HT-29 (cell line): ENCODE data around the gene SNX21. TPM values are rescaled to one million over a fixed set of nuclear protein-coding genes. Genes with fewer than 3 reads are reported as not detected.
"Not testable (repeated sequence)": the region's sequence is repeated elsewhere in the genome, so short reads cannot be mapped to it uniquely, and the experiment has no call there.

Source experiments
- DNase-seq: peaks from one replicate; pipeline ENCODE4 v3.0.0-alpha.2; 2015; ENCODE audit warnings: low spot score
- total RNA-seq: library from RNA; depleted of rRNA; stranded (reverse); fragments of >200 nt; shearing (Covaris generic); gene quantifications from 2 replicates; pipeline ENCODE4 v1.2.3, GENCODE V29; 2014

Gene SNX21
- total RNA-seq, 1 experiment from 2014 or later: 30.8 TPM

DNA sequence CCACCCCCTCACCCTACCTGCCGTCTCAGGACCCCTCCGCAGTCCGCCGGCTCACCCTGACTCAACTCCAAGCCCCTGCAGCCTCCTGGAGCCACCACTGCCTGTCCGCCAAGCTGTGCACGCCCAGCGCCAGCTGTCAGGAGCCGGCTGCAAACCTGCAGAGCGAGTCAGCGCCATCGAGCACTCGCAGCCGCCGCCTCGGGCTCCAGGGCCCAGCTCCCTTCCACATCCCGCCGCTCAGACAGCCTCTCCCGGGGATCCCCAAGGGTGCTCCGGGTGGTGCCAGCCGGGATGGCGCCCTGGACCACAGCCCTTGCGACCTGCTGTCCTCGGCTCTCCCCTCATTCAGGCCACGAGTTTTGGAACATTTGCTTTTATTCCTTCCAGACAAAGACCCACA lies 10.7 kb upstream of the SNX21 start:
- peak; percentile 56 for DNase-seq

DNA sequence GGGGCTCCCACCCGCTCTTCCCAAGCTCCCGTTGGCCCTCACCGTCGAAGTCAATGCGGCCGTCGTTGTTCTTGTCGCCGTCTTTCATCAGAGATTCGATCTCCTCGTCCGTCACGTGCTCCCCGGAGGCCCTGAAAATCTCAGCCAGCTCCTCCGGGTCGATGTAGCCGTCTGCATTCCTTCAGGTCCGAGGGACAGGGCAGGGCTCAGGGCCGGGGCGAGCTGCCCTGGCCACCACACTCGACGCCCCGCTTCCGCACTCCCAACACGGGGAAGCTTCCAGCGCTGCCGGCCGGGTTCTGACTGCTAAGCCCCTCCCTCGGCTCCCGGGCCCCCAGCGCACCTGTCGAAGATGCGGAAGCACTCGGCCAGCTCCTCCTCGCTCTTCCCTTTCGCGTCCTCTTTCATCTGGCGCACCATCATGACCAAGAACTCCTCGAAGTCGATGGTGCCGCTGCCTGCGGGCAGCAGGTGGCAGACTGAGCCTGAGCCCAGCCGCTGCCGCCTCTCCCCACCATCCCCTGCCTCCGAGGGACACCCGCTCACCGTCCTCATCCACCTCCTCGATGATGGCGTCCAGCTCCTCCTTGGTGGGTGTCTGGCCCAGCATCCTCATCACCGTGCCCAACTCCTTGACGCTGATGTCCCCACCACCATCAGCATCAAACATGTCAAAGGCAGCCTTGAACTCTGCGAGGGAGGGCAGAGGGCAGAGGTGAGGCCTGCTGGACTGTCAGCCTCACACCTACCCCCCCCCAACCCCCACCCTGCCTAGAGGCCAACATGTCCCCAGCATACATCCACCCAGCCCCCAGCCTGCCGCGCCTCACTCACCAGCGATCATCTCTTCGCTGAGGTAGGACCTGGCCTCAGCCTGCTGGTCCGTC lies 9.4 kb upstream of the SNX21 start:
- DNase-seq: peak; percentile 71

DNA sequence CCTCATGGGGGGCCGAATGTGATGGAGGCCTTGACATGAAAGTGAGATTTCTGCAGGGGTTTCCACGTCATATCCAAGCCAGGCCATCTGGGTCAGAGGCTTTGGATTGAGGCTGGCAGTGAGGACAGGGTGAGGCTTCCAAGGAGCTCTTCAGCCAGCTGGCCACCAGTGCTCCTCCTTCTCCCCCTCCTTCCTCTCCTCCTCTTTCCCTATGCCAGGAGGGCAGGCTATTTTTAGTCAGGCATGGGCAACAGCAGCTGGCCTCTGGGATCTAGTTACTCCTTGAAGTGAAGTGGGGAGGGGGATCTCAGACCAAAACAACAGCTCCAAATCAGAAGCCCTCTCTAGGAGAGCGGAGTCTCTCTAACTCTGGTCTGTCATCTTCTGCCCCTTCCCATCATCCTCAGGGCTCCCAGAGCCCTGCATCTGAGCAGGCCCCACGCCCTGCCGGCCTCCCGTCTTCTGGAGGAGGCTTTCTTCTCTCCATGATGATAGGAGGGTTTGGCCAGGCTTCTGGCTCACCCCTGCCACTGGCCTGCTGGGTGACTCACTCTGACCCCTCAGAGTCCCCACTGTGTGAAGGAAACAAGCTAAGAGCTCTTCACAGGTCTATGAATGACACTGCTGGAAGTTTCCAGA lies 7.1 kb upstream of the SNX21 start:
- DNase-seq: no peak

DNA sequence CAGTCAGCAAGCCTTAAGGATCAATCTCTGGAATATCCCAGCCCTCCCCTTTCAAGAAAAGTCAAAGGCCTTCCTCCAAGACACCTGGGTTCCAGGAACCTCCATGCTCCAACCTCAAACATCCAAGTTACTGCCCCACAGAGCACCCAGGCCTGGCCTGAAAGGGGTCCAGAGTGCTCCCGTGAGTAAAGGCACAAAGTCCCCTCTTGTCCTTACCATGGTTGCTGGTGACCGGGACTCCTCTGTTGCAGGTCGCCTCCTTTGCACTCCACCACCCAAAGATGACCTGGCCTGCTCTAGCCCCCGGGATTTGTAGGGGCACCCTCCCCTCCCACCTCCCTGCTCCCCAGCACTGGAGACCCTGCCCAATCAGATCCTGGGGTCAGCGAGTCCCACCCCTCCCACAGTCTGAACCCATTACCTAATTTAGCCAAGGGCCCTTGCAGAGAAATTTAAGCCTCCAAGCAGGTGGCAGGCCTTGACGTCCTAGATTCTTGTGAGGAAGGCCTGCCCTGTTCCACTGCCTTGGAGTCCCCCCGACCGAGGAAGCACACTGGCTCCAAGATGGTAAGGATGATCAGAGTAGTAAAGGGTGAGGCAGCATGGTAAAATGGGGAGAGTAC lies 6.5 kb upstream of the SNX21 start, which contains the start of gene TNNC2:
Gene TNNC2 (minus strand): TSS at position 283 of the 623 bp plus-strand sequence. CDS start 64 bp downstream, at position 219.
- no peak for DNase-seq

DNA sequence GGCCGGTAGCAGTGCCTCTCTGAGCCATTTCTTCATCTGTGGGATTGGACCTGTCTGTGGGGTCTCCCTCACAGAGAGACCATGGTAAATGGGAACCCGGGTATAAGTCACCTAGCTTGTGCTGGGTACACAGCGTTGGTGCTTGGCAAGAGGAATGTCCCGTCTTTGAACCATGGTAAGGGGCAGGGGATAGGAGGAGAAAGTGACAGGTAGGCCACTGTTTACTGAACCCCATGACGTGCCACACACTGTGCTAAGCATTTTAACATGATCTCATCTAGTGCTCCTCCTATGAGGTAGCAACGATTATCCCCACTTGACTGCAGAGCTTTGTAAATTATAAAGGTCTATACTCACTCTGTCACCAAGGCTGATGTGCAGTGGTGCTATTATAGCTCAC lies 5.9 kb upstream of the SNX21 start:
- DNase-seq: no peak

DNA sequence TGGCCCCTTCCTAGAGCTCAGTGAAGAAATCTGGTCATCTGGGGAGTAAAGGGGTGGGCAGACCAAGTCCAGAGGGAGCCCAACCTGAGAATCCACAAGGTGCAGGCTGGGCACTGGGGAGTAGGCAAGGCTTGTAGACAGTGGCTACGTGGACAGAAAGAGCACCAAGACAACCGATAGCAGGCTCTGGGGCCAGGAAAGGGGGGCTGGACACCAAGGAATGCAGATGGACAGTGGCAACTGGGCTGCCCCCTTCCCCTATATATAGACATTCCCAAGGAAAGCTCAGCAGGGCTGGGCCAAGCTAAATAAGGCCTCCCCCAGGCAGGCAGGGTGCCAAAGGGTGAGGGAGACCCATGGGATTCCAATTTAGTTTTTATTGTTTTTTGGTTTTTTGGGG lies 5.0 kb upstream of the SNX21 start:
- no peak for DNase-seq

DNA sequence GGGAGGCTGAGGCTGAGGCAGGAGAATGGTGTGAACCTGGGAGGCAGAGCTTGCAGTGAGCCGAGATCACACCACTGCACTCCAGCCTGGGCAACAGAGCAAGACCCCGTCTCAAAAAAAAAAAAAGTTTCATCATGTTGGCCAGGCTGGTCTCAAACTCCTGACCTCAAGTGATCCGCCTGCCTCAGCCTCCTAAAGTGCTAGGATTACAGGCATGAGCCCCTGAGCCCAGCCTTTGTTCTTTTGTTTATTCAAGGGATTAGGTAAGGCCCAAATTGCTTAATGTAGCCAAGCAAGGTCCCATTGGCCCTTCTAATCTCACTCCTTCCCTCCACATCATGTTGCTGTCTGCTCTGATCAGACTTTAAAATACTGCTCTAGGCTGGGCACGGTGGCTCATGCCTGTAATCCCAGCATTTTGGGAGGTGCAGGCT lies 3.9 kb upstream of the SNX21 start:
- DNase-seq: not testable (repeated sequence)

DNA sequence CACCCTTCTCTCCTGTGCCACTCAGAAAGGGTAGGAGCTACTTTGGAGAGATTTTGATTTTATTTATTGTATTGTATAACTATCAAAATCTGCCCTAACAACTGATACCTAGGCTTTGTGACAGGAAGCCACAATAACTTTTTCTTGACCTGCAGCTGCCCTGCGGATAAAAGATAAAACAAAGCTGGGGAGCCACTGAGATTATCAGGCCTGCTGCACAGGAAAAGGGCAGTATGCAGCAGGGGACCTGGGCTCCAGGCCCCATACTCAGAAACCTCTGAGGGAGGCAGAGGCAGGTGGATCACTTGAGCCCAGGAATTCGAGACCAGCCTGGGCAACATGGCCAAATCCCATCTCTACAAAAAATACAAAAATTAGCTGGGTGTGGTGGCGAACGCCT lies 980 bp upstream of the SNX21 start:
- no peak for DNase-seq

DNA sequence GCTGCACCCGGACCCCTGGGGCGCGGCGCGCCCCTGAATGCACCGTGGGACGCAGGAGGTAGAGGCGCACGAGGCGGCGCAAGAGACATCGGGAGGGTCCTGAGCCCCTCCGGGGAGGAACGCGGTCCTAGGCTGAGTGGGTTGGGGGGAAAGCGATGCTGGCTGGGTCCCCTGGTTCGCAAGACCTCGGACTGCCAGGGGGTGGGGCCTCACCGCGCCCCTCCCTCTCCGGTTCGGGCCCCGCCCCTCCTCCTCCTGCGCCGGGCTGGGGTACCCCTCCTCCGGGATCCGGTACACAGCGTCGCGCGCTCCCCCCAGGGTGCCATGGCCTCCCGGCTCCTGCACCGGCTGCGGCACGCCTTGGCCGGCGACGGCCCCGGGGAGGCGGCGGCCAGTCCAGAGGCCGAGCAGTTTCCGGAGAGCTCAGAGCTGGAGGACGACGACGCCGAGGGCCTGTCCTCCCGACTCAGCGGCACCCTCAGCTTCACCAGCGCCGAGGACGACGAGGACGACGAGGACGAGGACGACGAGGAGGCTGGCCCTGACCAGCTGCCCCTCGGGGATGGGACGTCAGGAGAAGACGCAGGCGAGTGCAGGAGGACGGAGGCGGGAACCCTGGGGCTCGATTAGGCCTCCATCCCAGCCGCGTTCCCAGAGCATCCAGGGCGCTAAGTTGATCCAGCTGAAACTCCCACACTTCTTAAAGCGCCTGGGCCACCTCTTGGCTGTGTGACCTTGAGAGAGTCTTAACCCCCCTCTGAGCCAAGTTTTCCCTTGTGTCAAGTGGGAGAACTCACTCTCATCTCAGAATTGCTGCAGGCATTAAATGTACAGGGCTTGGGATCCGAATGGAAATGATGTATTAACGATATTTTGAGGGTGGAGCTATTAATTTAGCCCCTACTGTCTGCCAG lies 541 bp downstream of the SNX21 start:
- peak; percentile 38 for DNase-seq

DNA sequence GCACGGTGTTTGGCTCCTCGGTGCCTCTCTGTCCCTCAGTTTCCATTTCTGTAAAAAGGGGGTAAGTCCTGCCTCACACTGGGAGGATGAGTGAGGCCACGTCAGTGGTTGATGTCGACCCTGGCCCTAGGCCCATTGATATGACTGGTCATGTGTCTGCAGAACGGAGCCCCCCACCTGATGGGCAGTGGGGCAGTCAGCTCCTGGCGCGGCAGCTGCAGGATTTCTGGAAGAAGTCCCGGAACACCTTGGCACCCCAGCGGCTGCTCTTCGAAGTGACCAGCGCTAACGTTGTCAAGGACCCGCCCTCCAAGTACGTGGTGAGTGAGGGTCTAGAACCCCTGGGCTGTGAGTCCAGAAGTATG lies 1.2 kb downstream of the SNX21 start:
- DNase-seq: no peak

DNA sequence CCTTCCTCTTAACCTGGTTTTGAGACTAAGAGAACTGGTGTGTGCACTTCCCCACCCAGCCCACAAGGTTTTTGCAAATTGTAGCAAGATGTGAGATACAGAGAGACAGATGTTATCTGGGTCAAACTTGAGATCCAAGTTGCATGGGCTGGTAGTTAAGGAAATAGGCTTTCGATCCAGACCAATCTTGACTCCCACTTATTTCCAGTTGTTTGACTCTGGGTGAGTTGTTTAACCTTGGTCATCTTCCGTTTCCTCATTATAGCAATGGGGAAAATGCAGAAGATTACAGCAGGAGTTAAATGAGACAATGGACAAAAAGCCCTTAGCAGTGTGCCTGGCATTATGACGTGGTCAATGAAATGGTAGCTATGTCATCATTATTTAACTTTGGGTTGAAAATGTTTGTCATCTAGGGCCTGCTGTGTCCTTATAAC lies 1.7 kb downstream of the SNX21 start:
- no peak for DNase-seq

DNA sequence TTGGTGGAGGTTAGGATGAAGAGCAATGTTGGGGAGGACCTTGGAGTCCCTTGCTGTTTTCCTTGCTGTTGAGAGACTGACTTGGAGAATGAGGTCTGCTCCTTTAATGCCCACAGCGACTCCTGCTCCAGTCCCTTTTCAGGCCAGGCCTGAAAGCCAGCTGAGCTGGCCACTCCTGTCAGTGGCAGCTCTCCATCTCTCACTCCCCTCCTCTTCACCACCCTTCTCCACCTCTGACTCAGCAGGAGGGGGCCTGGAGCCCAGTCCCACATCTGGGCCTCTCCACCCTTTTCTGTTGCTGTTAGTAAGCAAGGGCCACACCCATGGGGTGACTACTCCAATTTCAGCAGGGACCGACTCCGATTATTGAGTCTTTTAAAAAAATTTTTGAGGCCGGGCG lies 2.2 kb downstream of the SNX21 start:
- DNase-seq: no peak

DNA sequence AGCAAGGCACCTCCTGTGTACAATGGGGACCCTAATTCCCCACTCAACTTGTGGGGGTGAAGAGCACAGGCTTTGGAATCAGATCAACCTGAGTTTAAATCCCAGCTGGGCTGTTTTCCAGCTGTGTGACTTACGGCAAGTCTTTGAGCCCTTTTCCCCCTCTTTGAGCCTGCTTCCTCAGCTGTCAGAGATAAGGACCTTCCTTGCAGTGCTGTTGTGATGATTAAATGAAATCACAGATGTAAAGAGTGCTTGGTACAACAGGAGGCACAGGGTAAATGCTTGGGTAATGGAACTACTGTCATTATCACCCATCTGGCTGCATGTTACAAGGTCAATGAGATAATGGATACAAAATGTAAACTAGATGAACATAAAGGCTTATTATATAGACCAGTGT lies 3.2 kb downstream of the SNX21 start:
- no peak for DNase-seq

DNA sequence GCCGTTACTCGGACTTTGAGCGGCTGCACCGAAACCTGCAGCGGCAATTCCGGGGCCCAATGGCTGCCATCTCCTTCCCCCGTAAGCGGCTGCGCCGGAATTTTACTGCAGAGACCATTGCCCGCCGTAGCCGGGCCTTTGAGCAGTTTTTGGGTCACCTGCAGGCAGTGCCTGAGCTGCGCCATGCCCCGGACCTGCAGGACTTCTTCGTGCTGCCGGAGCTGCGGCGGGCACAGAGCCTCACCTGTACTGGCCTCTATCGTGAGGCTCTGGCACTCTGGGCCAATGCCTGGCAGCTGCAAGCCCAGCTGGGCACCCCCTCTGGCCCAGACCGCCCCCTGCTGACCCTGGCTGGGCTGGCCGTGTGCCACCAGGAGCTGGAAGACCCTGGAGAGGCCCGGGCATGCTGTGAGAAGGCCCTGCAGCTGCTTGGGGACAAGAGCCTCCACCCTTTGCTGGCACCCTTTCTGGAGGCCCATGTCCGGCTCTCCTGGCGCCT lies 7.2 kb downstream of the SNX21 start:
- no peak for DNase-seq

DNA sequence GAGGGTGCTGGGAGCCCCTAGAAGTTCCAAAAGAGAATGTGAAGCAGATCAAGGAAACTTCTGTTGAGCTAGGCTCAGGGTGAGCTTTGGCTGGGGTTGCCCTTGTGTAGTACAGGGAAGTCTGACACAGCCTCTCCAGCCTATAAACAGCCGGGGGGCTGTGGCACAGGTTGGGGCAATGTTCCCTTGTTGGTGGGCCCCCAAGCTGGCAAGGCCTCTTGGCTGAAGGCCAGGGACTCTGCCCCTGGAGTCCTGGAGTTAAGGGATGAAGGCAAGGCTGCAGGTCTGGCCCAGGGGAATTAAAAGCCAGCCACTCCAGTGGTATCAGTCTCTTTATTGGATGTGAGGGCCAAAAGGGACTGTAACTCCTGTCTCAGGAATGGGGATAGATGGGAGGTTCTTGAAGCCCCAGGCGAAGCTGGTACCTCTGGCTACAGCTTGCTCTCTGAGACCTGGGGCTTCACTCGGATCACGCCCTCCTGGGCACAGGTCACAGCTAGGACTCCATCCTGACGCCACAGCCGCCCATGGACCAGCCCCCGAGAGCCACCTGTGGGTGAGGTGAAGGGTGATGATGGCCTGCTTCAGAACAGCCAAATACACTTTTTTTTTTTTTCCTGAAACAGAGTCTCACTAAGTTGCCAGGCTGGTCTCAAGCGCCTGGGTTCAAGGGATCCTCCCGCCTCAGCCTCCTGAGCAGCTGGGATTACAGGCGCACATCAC lies 8.0 kb downstream of the SNX21 start:
- no peak for DNase-seq

DNA sequence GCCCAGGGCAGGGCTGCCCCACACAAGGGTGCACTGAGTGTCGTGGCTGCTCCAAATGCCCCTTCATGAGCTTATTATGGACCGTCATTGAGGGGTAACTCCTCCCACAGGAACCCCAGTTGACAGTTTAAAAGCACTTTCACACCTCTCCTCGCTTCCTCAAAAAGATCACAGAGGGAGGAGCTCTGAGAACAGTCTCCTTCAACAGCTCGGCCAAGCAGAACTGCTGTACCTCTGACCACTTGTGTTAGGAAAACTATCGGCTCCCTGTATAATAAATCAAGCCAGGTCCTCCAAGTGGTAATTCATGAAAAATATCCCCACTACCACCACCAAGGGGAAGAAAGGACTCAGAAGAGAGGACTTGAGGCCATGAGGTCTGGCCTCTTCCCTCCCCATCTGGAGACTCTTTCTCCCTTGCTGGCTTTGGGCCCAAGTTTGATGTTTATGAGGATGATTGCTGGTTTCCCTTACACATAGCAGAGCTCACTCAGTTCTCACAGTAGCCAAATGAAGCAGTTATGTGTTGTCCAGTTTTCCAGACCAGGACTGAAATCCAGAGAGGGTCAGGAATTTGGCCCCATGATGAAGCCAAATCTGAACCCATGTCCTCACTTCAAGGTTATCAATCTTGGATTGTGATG lies 8.7 kb downstream of the SNX21 start:
- no peak for DNase-seq

DNA sequence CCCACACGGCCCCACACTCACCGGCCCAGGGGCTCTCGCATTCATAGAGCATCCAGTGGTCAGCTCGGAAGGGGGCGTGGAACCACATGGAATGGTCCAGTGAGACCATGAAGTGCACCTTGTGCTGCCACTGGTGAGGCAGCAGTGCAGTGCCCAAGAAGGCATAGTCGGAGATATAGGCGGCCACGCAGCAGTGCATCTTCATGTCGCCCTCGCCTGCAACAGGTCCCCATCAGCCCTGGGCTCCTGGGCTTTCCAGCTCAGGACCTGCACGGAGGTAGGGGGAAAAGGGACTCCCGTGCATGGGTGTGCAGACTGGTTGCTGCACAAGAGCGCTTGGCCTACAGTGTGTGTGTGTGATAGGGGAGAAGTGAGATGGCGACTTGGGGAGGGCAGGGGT lies 9.9 kb downstream of the SNX21 start:
- no peak for DNase-seq

DNA sequence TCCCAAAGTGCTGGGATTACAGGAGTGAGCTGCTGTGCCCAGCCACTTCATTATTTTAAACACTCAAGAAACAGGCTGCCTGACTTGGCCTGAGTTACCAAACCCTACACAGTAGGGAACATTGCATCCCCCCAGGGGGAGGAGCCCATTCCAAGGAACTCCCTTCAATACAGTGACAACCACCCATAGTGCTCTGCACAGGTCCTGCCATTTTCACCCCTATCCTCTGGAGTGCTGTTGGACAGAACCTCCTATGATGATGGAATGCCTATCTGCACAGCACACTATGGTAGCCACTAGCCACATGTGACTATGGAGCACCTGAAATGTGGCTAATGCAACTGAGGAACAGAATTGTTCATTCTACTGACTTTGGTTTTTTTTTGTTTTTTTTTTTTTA lies 11.9 kb downstream of the SNX21 start:
- DNase-seq: no peak

DNA sequence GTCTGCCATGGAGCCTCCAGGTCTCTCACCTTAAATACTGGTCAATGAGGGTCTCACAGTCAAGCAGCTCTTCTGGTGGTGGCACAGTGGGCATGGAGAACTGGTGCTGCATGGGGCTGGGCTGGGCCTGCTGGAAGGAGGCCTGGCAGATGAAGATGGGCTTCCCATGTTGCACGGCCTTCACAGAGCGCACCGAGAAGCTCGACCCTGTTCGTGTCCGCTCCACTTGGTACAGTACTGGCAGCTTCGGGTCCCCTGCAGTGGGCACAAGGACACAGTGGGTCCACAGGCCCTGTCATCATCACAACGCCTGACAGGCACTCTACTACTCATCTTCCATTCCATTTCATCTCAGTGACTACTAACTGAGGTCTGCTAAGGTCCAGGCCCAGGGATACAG lies 14.8 kb downstream of the SNX21 start:
- no peak for DNase-seq

DNA sequence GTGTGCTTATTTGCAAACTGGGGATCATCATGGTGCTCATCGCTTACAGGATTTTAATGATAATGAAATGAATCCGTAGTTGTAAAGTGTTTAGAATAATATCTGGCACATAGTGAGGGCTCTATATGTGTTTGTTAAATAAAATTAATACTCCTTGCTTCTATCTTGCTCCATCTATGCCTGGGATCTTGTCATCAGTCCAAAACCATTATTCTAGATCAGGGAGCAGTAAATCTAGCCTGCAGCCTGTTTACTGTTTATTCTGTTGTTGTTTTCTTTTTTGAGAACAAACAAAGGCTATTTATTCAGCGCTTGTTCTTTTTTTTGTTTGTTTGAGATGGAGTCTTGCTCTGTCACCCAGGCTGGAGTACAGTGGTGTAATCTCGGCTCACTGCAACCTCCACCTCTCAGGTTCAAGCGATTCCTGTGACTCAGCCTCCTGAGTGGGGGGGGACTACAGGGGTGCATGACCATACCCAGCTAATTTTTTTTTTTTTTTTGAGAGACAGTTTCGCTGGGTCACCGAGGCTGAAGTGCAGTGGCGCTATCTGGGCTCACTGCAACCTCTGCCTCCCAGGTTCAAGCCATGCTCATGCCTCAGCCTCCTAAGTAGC lies 15.5 kb downstream of the SNX21 start:
- DNase-seq: no peak
